Islet precursor cell (in vitro differentiated cells): Measurements from ENCODE around the gene PRKCQ.

ENCODE experiments used
- DNase-seq: peaks from one replicate; pipeline ENCODE4 v3.0.0-alpha.2; 2018

Gene PRKCQ

DNA sequence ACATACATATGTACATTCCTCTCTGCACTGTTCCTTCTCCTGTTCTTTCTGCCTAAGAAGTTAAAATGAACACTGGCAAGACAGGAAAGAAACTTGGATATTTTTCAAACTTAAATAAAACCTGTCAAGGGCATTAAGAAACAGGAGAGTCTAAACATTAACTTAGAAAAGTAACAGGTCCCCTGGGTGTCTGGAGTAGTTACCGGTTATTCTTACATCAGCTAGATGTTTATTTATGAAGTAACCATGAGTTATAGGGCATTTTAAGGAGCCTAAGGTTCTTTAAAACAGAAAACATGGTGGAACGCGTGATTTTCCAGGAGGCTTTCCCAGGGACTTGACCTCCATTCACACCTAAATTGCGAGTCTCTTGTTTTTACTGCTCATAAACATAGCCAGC lies 148.2 kb downstream of the PRKCQ start:
- DNase-seq: no peak

DNA sequence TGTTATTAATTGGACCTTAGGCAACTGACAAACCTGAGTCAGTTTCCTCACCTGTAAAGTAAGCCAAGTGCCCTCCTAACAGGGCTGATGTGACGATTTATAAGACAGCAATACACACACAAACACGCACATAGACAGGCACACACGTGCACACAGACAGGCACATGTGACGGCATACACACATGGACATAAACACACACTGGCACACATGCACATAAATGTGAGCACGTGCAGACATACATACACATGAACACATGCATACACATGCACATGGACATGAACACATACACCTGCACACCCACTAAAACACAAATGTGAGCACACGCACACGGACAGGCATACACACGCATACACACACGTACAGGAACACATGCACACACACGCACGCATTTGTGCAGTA lies 148.9 kb downstream of the PRKCQ start:
- no peak for DNase-seq

DNA sequence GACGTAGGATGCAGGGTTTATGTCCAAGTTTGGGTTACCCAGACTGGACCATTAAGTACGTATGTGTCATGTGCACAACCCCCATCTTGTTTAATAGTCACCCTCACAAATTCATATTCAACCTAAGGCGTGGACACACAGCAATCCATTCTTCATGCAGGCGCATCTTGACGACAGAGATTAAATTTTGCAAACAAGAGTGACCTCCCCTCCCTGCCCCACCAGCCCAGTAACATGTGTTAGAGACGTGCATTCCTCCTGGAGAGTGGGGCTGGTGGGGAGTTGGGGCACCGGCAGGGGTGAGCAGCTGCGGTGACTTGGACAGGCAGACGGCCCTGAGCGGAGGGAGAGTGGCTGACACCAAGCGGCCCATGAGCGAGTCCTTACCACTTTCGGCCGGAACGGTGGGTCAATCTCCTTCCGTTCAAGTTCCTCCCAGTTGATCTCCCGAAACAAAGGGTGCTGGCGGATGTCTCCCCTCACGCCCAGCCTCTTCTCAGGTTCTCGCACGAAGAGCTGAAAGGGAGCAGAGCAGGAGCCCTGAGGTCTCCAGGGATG lies 149.6 kb downstream of the PRKCQ start:
- no peak for DNase-seq

DNA sequence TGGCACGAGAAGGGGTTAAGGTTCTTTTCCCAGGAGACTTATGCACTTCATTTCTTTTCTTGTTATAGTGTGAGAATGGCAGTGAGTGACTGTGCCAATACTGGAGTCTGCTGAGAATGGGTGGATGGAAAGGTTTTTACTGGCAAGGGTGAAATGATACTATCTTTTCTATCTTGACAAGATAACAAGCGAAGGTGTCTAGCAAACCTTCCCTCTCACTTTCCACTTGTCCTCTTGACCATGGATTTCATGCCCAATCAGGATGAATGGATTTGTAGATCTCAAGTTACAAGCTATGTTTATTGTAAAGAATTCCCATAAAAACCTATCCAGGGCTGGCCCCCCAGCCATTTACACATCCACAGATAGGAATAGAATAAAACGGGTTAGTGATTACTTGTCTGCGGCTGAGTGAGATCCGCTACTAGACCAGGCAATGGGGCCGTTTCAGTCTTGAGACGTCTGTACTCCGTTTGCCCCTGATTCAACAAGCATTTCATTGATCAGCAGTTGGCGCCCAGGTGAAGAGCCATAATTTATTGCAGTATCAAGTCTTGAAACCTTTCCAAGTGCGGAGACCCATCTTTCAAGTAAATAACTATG lies 152.6 kb downstream of the PRKCQ start:
- DNase-seq: no peak

DNA sequence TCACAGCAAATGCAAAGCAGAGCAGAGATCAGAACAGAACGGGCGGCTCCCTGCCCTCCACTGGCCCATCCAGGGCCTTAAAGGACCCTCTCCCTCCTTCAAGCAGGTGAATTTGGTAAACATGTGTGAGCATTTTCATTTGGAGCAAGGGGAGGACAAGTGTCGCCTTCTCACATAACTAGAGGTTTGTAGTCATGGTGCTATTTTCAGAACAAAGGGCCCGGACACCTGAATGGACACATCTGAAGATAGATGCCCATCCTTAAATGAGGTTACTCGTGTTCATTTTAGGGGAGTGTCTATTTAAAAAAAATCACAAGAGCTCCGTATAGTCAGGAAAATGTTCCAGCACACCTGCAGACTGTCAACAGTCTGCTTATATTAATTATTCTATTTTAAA lies 153.8 kb downstream of the PRKCQ start:
- no peak for DNase-seq

DNA sequence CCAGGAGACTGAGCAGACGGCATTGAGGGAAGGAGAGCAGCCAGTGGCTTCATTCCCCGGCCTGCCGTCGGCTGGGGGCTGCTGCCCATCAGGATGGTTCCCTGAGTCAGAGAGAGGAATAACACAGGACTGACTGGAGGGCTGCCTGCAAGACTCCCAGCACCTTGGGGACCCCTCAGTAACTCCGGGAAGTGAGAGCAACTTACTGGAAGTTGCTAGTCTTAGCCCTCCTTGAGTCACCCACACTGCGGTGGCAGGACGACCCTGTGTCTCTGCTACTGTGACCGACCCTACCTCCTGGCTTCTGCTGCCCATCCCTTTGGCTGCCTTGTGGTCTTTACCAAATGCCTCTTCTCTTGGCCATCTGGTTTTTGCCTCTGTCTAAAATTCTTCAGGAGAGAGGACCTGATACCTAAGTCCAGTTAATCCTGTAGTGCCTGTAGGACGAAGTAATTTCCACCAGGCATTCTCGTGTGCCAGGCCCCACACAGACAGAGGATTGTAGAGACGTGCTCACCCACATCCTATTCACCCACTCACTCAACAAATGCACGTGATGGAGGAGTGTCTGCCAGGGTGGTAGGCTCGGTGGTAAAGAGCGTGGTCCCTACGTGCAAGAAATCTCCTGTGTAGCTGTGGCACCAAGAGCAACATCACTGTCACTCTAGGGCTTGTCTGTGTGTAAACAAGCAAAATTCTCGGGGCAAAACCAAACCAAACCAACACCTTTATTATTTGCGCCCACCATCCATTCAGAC lies 156.5 kb downstream of the PRKCQ start:
- no peak for DNase-seq

DNA sequence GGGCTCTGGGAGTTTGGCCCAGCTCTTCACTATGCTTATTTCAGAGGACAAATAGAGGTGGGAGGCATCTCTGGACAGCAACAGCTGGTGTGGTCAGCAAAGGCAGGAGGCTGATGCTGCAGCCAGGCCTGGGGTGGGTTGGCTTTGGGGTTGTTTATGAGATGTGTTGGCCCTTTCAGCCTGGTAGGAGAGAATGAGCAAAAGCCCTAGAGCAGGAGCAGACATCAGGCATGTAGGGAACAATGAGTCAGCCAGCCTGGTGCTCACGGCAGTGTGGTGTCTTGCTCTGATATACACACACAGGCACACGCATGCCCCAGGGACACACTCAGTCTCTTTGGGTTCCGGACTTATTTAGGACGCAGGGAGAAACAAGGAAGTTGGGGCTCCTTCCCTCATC lies 157.1 kb downstream of the PRKCQ start:
- DNase-seq: peak; percentile 80

DNA sequence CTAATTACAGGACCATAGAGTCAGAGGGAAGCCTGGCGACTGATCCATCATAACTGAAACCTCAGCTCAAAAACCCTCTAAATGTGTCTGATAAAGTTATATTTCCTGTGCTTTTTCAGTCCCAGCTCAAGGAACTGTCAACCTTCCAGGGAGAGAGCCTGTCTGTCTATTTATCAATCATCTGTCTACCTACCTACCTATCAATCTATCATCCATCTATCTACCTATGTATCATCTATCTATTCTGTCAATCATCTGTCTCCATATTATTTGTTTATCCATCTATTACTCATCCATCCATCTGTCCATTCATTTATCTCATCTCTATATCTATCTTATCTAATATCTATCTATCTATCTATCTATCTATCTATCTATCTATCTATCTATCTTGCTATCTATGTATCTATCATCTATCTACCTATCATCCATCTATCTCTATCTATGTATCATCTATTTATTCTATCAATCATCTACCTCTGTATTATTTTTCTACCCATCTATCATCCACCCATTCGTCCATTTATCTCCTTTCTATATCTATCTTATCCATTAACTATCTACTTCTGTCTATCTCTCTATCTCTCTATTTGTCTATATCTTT lies 161.4 kb downstream of the PRKCQ start:
- no peak for DNase-seq

DNA sequence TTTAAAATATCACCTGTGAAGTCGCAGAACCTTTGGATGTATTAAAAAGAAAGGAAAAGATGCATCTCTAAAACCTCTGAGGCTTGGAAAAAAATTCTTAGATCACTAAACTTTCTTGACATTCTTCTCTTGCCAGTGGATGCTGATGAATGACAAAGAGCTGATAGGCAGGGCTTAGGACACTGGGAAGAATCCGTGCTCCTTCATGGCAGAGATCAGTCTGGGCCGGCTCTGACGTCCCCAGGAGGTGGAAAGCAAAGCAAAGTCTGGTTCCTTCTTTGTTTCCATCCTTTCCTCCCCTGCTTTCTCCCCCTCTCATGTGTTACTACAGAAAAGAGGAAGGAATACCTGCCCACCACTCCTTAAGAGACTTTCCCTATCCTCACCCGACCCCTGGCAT lies 161.9 kb downstream of the PRKCQ start:
- DNase-seq: no peak

DNA sequence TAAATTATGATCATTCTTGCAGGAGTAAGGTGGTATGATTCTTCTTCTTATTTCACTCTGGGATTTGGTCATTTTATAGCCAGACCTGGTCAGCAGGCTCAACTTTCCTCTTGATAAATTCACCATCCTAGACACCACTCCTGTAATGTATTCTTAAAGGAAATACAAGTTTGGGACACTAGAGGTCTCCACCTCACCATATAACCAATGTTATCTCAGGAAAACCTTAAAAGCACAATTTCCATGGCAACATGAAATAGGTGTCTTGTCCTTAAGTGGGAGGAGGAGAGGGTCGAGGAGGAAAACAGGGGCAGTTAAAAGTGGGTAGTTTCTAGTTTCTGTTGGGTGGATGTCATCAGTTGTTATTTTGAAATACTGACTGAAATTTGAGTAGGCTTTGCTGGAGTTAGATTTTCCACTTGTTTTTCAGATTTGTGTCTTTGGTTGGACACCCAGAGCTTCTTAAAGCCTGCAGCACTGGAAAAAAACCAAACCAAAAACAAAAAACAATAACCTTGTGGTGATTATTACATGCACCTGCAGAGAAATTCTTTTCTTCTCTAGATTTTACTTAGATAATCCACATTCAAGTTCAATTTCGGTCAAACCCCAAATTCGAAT lies 163.1 kb downstream of the PRKCQ start:
- no peak for DNase-seq

DNA sequence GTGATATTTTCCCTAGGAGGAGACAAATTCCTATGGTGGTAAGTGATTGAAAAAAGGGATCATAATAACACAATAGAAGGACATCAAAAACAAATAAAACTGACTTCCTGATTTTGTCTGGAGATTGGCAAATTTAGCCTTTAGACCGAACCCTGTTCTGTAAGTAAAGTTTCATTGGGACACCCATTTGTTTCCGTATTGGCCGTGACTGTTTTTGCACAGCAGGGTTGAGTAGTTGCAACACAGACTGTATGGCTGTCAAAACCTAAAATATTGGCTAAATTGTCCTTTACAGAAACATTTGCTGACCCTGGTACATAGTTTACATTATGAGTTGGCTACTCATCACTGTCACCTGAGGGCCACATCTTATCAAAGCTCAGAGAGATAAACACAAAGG lies 168.6 kb downstream of the PRKCQ start:
- no peak for DNase-seq

DNA sequence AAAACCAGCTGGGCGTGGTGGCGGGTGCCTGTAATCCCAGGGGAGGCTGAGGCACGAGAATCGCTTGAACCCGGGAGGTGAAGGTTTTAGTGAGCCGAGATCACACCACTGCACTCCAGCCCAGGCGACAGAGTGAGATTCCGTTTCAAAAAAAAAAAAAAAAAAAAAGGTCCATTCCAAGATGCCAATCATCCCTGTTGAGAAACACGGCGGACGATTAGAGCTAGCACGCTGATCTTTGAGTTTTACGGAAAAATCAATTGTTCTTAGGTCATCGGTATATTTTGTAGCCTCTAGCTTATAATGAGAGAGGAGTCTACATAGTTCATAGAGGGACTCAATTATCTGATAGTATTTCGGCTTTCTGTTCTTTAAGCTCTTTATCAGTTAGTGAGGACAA lies 169.2 kb downstream of the PRKCQ start:
- DNase-seq: no peak

DNA sequence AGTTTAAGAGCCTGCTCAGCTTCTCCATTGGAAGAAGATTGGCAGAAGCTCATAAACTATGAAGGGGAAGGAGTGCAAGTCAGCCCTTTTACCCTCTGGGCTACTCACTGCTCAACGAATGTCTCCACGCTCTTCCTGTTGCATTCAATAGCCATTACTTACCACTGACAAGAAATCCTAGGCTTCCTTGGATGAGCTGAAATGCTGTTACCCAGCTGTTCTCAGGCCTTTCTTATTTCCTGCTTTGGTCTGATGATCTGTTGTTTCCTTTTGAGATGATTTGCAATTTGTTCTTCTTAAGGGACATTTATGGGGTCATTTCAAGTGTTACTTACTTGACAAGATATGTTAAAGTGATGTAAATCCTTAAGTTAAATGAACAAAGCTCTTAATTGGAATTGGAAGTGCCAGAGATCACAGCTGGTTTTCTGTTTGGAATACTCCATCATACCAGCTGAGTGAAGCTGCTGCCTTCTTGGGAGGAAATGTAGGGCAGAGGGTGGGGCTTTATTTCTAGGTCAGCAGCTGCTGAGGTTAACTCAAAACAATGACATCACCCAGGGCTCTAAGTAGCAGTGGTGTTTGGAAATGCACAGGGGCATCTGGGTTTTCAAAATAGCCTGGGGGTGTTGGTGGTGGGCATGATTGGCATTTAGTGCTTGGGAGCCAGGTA lies 170.0 kb downstream of the PRKCQ start:
- DNase-seq: peak; percentile 77

DNA sequence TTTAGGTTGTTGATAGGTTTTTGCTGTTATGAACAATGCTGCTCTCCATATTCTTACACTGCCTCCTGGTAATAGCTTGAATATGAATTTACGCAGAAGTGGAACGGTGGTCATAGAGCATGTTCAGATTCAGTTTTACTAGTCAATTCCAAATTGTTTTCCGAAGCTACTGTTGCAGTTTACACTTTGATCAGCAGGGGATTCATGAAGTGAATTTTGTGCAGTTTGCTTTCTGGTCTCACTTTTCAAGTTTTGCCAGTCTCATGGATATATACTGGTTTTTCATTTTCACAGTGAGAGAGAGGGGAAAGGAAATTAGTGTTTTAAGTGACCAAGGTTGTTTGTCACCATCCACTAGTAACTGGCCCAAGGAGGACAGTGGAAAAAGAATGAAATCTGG lies 171.3 kb downstream of the PRKCQ start:
- DNase-seq: no peak

DNA sequence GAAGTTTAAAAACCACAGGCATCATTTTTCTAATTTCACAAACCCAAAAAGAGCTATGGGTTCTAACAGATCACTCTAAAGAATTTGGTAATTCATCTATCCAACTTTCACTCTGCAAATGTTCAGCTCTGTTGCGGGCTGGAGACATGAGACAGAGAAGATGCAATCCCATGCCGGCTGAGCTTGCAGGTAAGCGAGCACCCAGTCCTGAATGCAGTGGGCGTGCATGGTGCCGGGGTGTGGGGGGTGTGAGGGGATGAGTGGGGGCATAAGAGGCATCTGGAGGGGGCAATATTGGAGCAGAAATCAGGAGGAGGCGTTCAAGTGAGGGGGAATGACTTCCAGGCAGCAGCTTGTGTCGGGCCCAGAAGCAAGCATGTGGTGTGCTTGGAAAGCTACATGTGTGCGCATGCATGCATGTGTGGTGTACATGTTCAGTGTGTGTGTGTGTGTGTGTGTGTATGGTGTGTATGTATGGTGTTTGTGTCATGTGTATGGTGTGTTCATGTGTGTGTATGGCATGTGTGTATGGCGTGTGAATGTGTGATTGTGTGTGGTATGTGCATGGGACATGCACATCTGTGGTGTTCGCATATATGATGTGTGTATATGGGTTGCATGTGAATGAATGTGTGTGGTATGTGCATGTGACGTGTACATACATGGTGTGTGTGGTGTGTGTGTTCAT lies 172.9 kb downstream of the PRKCQ start:
- DNase-seq: no peak

DNA sequence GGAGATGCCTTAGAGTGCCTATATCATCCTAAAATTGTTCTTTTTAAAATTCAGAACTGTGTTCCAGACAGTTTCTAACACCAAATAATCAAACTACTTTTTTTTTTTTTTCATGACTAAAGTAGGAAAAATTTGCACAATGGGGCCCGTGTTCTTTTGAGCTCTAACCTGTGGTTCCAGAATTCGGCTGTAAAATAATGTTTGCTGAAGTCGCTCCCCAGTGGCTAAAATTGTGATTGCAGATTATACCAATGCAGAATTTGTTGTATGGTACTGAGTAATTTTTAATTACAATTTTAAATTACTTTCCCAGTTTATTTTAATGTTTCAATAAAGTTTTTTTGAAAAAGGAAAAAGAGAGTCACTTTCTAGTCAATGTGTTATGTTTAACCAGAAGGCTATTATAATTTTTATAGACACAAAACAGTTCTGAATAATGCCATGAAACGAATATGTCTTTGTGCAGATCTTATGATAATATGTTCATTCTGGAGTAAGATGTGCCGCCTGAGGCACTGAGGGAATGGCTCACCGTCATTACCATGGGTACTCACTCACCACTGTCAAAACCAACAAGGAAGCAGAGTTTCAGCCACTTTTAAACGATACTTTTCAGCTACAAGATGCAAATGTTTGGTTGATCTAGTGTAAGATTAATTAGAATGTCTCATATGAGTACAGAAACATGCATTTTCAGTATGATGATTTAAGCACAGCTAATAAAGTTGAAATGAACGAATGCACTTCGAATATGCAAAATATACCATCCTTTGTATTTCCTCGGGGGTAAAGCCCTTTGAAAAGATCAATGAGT lies 173.6 kb downstream of the PRKCQ start:
- no peak for DNase-seq

DNA sequence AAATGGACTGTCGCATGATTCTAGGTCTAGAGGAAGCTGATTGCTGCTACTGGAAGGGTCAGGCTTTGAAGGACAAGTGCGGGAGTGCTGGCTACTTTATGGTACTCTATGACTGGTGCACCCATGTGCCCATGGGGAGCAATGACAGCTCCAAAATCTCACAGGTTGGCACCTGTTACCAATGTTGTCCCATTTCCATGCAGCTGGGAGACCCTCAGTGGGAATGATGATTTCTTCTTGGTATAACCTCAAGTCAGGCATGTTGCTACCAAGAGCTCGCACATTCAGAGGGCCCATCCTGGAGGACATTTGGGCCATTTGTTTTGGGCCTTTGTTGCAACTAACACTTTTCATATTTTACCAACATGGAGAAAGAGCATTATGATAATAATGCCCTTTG lies 174.4 kb downstream of the PRKCQ start:
- DNase-seq: no peak

DNA sequence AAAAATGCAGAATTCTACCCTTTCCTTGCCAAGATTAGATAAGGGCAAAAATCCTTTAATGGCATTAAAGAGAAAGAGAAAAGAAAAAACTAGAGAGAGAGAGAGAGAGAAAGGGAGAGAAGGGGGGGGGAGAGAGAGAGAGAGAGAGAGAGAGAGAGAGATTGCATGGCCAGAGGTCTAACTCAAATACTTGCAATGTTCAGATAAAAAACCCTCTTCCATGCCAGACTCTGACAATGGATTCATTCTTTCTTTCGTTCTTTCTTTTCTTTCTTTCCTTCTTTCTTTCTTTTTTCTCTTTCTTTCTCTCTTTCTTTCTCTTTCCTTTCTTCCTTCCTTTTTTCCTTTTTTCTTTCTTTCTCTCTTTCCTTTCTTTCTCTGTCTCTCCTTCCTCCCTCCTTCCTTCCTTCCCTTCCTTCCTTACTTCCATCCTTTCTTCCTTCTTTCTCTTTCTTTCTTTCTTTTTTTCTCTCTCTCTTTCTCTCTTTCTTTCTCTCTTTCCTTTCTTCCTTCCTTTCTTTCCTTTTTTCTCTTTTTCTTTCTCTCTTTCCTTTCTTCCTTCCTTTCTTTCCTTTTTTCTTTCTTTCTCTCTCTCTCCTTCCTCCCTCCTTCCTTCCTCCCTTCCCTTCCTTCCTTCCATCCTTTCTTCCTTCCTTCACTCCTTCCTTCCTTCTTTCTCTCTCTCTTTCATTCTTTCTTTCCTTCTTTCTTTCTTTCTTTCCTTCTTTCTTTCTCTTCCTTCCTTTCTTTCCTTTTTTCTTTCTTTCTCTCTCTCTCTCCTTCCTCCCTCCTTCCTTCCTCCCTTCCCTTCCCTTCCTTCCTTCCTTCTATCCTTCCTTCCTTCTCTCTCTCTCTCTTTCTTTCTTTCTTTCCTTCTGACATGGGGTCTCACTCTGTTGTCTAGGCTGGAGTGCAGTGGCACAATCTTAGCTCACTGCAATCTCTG lies 175.7 kb downstream of the PRKCQ start:
- no peak for DNase-seq

DNA sequence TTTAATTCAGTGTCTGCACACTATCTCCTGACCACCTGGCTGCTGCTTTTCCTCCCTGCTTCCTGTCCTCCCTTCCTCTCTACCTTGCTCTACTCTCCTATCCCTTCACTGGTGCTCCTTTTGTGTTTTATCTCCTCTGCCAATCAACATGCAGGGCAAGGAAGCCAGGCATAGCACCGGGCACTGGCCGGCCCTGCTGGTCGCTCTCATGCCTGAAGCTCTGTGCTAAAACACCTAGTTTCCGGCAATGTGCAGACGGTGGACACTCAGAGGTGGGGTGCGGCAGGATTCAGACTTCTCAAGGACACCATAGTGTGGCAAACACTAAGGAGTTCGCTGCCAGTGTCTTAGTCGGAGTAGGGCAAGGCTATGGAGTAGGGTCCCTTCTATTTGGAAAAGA lies 177.1 kb downstream of the PRKCQ start:
- no peak for DNase-seq

DNA sequence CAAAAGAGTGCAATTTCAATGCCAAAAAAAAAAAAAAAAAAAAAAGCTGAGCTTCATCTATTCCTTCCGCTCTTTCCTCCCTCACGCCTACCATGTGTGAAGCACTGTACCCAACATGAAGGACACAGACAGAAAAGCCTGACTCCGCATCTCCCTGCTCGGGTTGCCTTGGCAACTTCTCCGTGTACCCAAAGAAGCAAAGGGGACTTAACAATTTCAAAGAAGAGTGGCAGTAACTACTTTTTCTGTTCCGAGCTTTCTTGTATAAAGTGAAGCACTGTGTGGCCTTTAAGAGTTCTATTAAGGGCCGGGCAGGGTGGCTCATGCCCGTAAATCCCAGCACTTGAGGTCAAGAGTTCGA lies 177.7 kb downstream of the PRKCQ start:
- no peak for DNase-seq
